Aorta (tissue), 5 donors: ENCODE measurements around the gene NIPAL3. TPM values are rescaled to one million over a fixed set of nuclear protein-coding genes. Genes with fewer than 3 reads are reported as not detected.

Source experiments
- ATAC-seq: fragments of 200-7000 bp; cut with Tn5 transposase; one replicate; pipeline ENCODE4 v1.9.1; 2022; ENCODE audit warnings: moderate library complexity; ENCODE audit not compliant: low FRiP score
- DNase-seq, 2 donors: peaks; one replicate each; pipeline ENCODE4 v3.0.0-alpha.2; 2020
- H3K27ac ChIP-seq, 2 donors: one replicate each; pipeline ENCODE4 v1.5.1; 2013; ENCODE audit warnings: low read length in 2 of 2, mild to moderate bottlenecking in 2 of 2, moderate library complexity in 2 of 2, control low read depth in 1 of 2, inconsistent platforms in 1 of 2, low read depth in 1 of 2
- H3K27me3 ChIP-seq, 2 donors: one replicate each; pipeline ENCODE4 v1.6.1; 2013; ENCODE audit warnings: control low read depth in 1 of 2, low read length in 1 of 2, mild to moderate bottlenecking in 1 of 2, moderate library complexity in 1 of 2; ENCODE audit not compliant: insufficient read depth in 2 of 2, control insufficient read depth in 1 of 2
- H3K36me3 ChIP-seq, 2 donors: one replicate each; pipeline ENCODE4 v1.6.1; 2013; ENCODE audit warnings: control low read depth in 1 of 2, low read length in 1 of 2, mild to moderate bottlenecking in 1 of 2; ENCODE audit not compliant: insufficient read depth in 2 of 2, control insufficient read depth in 1 of 2
- H3K4me1 ChIP-seq, 2 donors: one replicate each; pipeline ENCODE4 v1.6.1; 2013; ENCODE audit warnings: low read length in 2 of 2, control low read depth in 1 of 2, mild to moderate bottlenecking in 1 of 2, moderate library complexity in 1 of 2; ENCODE audit not compliant: insufficient read depth in 2 of 2, control insufficient read depth in 1 of 2
- H3K4me3 ChIP-seq, 2 donors: one replicate each; pipeline ENCODE4 v1.5.1; 2013; ENCODE audit warnings: low read length in 2 of 2, control low read depth in 1 of 2, mild to moderate bottlenecking in 1 of 2
- H3K9me3 ChIP-seq: one replicate; pipeline ENCODE4 v1.6.1; 2013; ENCODE audit warnings: mild to moderate bottlenecking, low read length; ENCODE audit not compliant: control insufficient read depth
- WGBS, 2 donors: extraction: QIAGEN DNeasy Blood & Tissue Kit; methylation state at CpG; one replicate each; pipeline ENCODE4 v1.1.7; 2013; 5-methylcytosine and 5-hydroxymethylcytosine counted together
- intact Hi-C, 2 donors: fragments of 100-400 bp; cut with DNase I; formaldehyde crosslinking; loops; one replicate each; pipeline versions ENCODE4 v1.14.2 to v1.15.0; 2022
- polyA plus RNA-seq, 2 donors: library from polyadenylated mRNA; stranded (reverse); fragments of 200-250 nt; gene quantifications; one replicate each; pipeline ENCODE4 v1.2.3, GENCODE V29; 2013
- total RNA-seq, 2 donors: library from RNA; stranded (reverse); fragmentation: NEBNext Ultra II Directional; extraction: Animal tissue kit (Norgen Biotek cat#: 25700); gene quantifications; one replicate each; pipeline ENCODE4 v1.2.1, GENCODE V29; 2021
- donor health status: healthy with polysubstance abuse.
- donor health status: Bipolar disorder and iron deficiency.
- donor health status: DM: no; HTN: no; CAD: no.
- donor health status: DM: no; HTN: no; CAD: no.
- donor health status: DM: yes; HTN: yes; CAD: no.

The NIPAL3 gene
- total and polyA plus RNA-seq, 4 donors, result 6.3 to 13.0 (median 8.2) TPM

- Histone ChIP-seq H3K27me3 (no peaks in the 10 kb centered on the region), H3K4me1 (no peaks in the 10 kb centered on the region), H3K36me3 (peaks cover 0 to 3% of the 10 kb centered on the region in 2 donors), H3K9me3 (no peaks in the 10 kb centered on the region), H3K27ac (no peak overlapping the region), H3K4me3 (no peak overlapping the region)
- no peak for DNase-seq
- 94 to 96% methylated on average over 2 of the region's 2 CpGs for WGBS, 2 donors
- intact Hi-C loops, result loop anchor here in 1 of 2 donors (5.0 kb wide), 1 partner anchor 442 kb away; no protein-coding TSS in a partner anchor
- ATAC-seq, result no peak
Observed at GRCh38 chr1:24465638-24466037, 50.0 kb downstream of the NIPAL3 start.

GRCh38 chr1:24468685-24469316 lies 53.2 kb downstream of the NIPAL3 start:
- DNase-seq (no peak), ATAC-seq (no peak)
- Histone ChIP-seq H3K36me3 (peaks cover 0 to 3% of the 10 kb centered on the region in 2 donors), H3K4me1 (no peaks in the 10 kb centered on the region), H3K27me3 (no peaks in the 10 kb centered on the region), H3K27ac (no peak overlapping the region), H3K9me3 (no peaks in the 10 kb centered on the region), H3K4me3 (no peak overlapping the region)
- intact Hi-C loops, result loop anchor here in 1 of 2 donors (5.0 kb wide), 1 partner anchor 438 kb away; no protein-coding TSS in a partner anchor
- WGBS, 2 donors, result 83 to 84% methylated on average over 11 of the region's 11 CpGs

- no peak overlapping the region for H3K27ac ChIP-seq
- no peaks in the 10 kb centered on the region for H3K27me3 ChIP-seq
- WGBS, 2 donors, result 97% methylated on average over 2 of the region's 2 CpGs
- intact Hi-C loops, result no loop called here
- H3K4me1 ChIP-seq, result no peaks in the 10 kb centered on the region
- ATAC-seq (no peak), DNase-seq (no peak)
- peaks cover 0 to 1% of the 10 kb centered on the region in 2 donors for H3K36me3 ChIP-seq
- no peak overlapping the region for H3K4me3 ChIP-seq
- H3K9me3 ChIP-seq, result no peaks in the 10 kb centered on the region
Observed at GRCh38 chr1:24470592-24470991, 55.0 kb downstream of the NIPAL3 start.

- 72 to 77% methylated on average over 11 of the region's 11 CpGs for WGBS, 2 donors
- DNase-seq (no peak), ATAC-seq (no peak)
- Histone ChIP-seq H3K27me3 (no peaks in the 10 kb centered on the region), H3K9me3 (no peaks in the 10 kb centered on the region), H3K4me3 (no peak overlapping the region), H3K36me3 (peaks cover 0 to 1% of the 10 kb centered on the region in 2 donors), H3K27ac (no peak overlapping the region), H3K4me1 (no peaks in the 10 kb centered on the region)
- intact Hi-C loops, result no loop called here
Observed at GRCh38 chr1:24472527-24473251, 57.1 kb downstream of the NIPAL3 start.

GRCh38 chr1:24474193-24474592 lies 58.6 kb downstream of the NIPAL3 start:
- intact Hi-C loops, result no loop called here
- Histone ChIP-seq H3K27me3 (no peaks in the 10 kb centered on the region), H3K9me3 (no peaks in the 10 kb centered on the region), H3K36me3 (no peaks in the 10 kb centered on the region), H3K4me1 (no peaks in the 10 kb centered on the region), H3K4me3 (no peak overlapping the region), H3K27ac (no peak overlapping the region)
- ATAC-seq, result no peak
- no peak for DNase-seq

GRCh38 chr1:24475700-24476099 lies 60.1 kb downstream of the NIPAL3 start:
- 86 to 89% methylated on average over 4 of the region's 4 CpGs for WGBS, 2 donors
- intact Hi-C loops, result no loop called here
- Histone ChIP-seq H3K36me3 (no peaks in the 10 kb centered on the region), H3K4me3 (no peak overlapping the region), H3K27me3 (no peaks in the 10 kb centered on the region), H3K4me1 (no peaks in the 10 kb centered on the region), H3K9me3 (no peaks in the 10 kb centered on the region), H3K27ac (no peak overlapping the region)
- DNase-seq (no peak), ATAC-seq (no peak)

GRCh38 chr1:24476571-24476970 lies 61.0 kb downstream of the NIPAL3 start:
- no peak for DNase-seq
- no peak overlapping the region for H3K4me3 ChIP-seq
- intact Hi-C loops, result no loop called here
- no peaks in the 10 kb centered on the region for H3K36me3 ChIP-seq
- WGBS, 2 donors, result 61 to 67% methylated on average over 2 of the region's 2 CpGs
- H3K27me3 ChIP-seq, result no peaks in the 10 kb centered on the region
- ATAC-seq, result no peak
- H3K9me3 ChIP-seq, result no peaks in the 10 kb centered on the region
- no peak overlapping the region for H3K27ac ChIP-seq
- no peaks in the 10 kb centered on the region for H3K4me1 ChIP-seq

- no peaks in the 10 kb centered on the region for H3K4me1 ChIP-seq
- ATAC-seq (no peak), DNase-seq (no peak)
- no peaks in the 10 kb centered on the region for H3K36me3 ChIP-seq
- no peaks in the 10 kb centered on the region for H3K9me3 ChIP-seq
- no peaks in the 10 kb centered on the region for H3K27me3 ChIP-seq
- 77 to 83% methylated on average over 4 of the region's 4 CpGs for WGBS, 2 donors
- H3K27ac ChIP-seq, result no peak overlapping the region
- intact Hi-C loops, result no loop called here
- no peak overlapping the region for H3K4me3 ChIP-seq
Observed at GRCh38 chr1:24477309-24477708, 61.7 kb downstream of the NIPAL3 start.

- Histone ChIP-seq H3K4me1 (no peaks in the 10 kb centered on the region), H3K9me3 (no peaks in the 10 kb centered on the region), H3K27ac (no peak overlapping the region), H3K4me3 (no peak overlapping the region), H3K27me3 (no peaks in the 10 kb centered on the region), H3K36me3 (no peaks in the 10 kb centered on the region)
- intact Hi-C loops, result no loop called here
- DNase-seq (peak in 1 of 2 donors; percentile 59), ATAC-seq (no peak)
- 62 to 63% methylated on average over 2 of the region's 2 CpGs for WGBS, 2 donors
Observed at GRCh38 chr1:24481101-24481500, 65.5 kb downstream of the NIPAL3 start.
